GM08714 (cell line): Measurements from ENCODE around the gene ABHD15.

Experiments
- H3K4me3 ChIP-seq: fragments of 200-500 bp; sonication (Bioruptor generic); 2 replicates; pipeline ENCODE4 v1.5.1; 2014; ENCODE audit warnings: mild to moderate bottlenecking, low read length, inconsistent platforms
- ZNF274 ChIP-seq: IDR thresholded peaks from 2 replicates; pipeline ENCODE4 v1.6.1; 2012; ENCODE audit warnings: mild to moderate bottlenecking, low read depth, low read length

Gene ABHD15

DNA sequence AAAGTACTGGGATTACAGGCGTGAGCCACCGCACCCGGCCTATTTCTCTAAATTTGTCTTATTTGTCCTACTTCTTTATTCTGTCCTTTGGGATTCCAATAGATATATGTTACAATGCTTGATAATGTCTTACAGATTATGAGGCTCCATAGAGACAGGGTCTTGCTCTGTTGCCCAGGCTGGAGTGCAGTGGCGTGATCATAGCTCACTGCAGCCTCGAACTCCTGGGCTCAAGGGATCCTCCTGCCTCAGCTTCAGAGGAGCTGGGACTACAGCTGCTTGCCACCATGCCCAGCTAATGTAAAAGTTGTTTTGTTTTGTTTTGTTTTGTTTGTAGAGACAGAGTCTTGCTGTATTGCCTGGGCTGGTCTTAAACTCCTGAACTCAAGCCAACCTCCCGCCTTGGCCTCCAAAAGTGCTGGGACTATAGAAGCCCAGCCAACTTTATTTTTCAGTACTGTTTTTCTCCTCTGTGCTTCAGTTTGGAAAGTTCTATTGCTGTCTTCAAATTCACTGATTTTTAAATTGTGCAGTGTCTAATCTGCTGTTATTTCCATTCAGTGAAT is 36.4 kb upstream of the ABHD15 start:
- TF ChIP-seq ZNF274, result no peak
- H3K4me3 ChIP-seq, result no peak overlapping the region

DNA sequence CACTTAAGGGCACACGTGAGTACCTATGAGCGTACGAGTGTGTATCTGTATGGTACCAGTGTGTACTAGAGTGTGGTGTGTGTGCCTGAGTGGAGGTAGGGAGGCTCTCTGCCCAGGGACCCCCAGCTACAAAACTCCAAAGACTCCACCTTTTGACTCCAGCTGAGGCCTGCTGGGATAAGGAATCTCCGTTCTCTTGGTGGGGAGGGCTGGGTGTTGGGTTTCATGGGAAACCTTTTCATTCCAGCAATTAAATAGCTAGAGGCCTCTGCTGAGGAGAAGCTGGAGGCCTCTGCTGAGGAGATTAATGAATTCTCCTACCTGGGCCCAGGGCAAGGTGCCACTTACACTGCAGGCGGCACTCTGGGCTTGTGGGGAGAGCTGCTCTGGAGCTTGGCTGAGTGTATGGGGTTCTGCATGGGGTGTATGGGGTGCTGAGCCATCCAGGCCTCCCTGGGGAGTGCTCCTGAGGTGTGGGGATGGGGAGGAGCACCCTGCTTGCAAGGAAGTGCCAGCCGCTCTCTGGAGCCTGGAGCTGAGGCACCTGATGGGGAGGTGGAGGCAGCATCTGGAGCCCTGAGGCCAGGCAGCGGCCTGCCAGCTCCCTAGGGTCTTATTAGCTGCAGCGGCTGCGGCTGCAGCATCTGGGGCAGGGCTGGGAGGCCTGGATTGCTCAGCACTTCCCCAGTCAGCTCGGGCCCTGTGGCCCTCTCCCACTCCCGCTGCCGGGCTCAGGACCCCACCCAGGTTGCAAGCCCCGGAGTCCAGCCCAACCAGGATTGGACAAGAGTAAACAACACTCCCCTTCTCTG is 30.7 kb upstream of the ABHD15 start:
- H3K4me3 ChIP-seq, result no peak overlapping the region
- TF ChIP-seq ZNF274, result no peak

DNA sequence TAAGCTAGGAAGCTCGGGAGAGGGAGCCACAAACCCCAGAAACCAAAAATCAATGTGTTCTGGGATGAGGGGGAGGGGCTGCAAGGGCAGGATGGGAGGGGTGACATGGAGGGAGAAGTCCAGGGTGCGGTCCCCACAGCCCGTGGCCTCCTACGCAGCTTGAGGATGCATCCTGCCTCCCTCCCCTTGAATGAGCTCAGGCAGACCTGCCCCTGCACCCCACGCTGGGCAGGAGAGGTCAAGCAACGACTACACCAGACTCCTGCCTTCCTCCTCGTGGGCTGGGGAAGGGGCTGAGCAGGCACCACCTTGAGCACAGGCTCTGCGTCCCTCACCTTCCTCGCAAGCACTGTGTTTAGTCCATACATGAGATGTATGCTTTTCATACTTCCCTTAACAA is 30.0 kb upstream of the ABHD15 start:
- no peak overlapping the region for H3K4me3 ChIP-seq
- TF ChIP-seq ZNF274, result no peak

DNA sequence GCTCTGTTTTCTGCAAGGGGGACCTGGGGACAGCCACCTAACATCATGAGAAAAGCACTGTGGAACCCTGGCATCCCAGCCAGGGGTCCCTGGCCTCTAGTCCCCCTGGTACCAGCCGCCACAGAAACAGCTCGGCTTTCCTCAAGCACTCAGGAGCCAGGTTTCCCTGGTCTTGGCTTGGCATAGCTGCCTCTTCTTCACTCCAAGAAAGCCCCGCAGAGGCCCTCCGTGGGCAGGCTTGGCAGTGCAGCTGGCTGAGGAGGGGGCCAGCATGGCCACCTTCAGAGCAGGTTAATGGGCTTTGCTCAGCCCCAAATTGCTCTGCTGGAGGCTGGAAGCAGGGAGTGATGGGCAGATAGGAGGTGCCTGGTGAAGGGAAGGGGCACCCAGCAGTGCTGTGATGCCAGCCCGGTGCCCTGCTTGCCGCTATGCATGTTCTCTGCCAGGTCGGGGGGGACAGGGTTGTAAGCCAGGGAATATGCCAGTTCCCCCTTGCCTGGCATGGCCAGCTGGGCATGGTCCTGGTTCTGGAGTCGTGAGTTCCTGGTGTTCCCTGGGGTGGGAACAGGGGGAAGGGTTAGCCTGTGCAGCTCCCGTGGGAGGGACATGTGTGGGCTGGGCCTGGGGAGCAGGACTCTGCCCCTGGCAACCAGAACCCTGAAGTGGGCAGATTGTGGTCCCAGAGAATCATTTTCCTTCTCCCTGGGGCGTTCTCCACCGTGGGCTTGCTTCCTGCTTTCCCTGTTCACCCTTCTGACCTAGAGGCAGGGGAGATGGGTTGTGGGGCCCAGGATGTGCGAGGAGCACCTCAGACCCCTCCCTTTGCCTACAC is 29.3 kb upstream of the ABHD15 start:
- H3K4me3 ChIP-seq, result no peak overlapping the region
- no peak for TF ChIP-seq ZNF274

DNA sequence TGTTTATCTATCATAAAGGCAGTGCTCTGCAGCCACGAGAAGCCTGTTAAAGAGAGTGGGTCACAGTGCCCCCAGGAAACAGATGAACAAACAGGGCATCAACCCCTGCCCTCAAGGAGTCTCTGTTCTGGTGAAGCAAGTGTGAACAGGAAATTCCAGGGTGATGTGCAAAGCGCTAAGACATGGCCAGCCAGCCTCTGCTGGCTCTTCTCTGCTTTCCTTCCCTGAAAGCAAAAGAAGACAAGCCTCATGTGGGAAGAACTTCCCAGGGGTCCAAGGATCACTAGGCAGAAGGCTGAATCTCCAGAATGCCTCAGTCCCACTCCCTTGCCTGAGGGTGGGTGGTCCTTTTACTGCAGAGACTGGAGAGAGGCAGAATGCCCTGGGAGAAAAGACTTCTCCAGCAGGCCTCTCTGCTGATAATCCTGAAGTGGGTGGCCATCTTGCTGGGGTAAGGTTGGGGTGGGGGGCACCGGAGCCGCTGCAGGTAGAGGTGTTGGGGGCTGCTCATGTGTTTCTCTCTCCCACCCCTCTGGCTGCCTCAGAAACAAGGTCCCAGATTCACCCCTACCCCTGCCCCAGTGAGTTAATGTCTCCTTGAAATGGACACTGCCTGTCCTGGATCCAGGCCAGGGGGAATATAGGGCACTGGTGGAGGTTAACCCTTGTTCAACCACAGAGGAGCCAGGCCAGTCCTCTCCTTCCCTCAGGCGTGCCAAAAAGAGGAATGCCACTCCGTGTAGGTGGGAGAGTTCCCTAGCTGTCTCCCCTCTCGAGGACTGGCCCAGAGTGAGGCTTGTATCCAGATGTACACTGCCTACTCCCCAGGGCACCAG is 28.5 kb upstream of the ABHD15 start:
- no peak overlapping the region for H3K4me3 ChIP-seq

DNA sequence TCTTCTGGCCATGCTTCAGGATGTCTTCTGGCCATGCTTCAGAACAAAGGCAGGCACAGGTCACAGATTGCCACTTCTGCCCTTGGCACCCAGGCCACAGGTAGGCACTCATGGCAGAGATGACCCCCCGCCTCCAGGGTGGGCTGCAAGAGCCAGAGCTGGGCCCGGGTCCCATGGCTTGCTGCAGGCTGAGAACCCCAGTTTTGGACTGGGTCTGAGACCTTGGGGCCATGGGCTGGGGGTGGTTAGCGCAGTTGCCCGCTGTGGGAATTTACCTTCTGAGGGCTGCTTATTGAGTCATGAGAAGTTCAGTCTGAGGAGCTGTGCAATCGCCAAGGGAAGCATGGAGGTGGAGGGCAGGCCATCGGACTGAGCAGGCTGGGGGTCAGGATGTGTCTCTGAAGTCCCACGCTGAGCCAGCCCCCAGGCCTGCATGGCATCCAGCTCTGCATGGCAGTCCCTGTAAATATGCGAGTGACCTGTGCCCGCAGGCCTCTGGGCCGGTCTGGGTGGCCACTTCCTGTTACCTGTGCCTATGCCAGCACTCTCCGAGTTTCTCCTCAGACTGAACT is 27.8 kb upstream of the ABHD15 start:
- no peak overlapping the region for H3K4me3 ChIP-seq
- TF ChIP-seq ZNF274, result no peak

More for the DNA sequence above, 28.5 kb upstream of the ABHD15 start:
- TF ChIP-seq ZNF274, result no peak

DNA sequence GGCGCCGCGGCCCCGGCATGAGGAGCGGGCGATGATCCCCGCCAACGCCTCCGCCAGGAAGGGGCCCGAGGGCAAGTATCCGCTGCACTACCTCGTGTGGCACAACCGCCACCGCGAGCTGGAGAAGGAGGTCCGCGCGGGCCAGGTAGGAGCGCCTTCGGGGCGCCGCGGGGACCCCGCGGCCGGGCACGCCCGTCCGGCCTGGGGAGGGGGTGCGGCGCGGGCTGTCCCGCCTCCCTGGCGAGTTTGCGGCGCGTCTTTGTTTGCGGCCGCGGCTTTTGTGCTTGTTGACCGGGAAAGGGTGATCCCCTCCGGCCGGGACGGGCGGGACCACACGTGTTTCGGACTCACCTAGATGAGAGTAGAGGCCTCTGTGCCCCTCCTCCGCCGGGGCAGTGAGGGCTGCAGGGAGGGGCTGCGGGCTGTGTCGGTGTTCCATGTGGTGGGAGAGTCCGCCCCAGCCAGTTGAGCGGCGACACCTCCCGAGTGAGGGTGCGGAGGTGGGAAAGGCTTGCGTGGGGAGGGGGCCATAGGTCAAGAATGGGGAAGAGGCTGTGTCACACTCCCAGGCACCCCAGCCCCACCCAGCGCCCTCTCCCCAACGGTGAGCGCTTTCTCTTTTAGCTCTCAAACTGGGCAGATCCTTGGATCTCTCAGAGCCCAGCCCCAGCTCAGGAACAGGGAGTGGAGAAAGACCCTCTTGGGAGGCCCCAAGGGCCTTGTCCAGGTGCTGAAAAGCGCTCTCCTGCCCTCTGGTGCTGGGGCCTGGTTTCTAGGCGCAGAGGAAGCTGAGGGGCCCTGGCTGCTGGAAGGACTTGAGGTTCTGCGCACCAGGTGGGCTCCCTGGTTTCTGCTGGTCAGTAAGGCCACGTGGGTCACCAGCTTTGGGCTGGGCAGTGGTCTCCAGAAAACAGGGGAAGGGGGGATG is 27.0 kb upstream of the ABHD15 start:
- H3K4me3 ChIP-seq, result peak overlapping the region; percentile 56; the same call in 1 of the 2 replicates
- no peak for TF ChIP-seq ZNF274

DNA sequence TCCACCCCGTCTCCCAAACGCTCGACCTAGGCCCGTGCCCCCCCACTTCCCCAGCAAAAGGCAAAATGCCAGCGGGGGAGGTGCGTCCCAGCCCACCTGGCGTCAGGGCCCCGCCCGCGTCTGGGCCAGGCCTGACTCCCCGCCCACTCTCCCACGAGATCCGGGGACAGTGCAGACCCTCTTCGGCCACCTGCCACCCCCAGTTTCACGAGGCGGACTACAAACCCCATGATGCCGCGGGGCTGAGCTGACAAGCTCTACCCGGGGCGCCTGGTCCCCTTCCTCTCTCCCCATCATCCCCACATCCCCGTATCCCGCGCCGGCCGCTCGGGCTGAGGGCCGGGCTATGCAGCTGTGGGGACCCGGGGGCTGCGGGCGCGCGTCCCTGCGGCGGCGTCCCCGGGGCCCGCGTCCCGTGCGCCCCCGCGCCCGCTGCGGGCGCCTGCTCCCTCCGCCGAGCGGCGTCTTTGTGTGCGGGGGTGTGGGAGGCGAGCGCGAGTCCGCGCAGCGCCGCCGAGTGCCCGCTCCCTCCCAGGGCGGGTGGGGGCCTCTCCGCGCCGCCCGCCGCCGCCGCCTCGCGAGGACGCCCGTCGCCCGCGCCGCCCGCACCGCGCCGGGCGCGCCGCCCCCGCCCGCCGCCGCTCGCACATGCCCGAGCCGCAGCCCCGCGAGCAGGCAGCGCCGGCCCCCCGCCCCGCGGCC is 26.2 kb upstream of the ABHD15 start, which contains the start of gene ANKRD13B:
TSS of gene ANKRD13B (plus strand) at position 283 of the 702 bp plus-strand sequence. CDS start 490 bp downstream, outside the sequence.
- no peak for TF ChIP-seq ZNF274
- H3K4me3 ChIP-seq, result peak within 1 kb of the TSS; percentile 64; the same call in 1 of the 2 replicates

DNA sequence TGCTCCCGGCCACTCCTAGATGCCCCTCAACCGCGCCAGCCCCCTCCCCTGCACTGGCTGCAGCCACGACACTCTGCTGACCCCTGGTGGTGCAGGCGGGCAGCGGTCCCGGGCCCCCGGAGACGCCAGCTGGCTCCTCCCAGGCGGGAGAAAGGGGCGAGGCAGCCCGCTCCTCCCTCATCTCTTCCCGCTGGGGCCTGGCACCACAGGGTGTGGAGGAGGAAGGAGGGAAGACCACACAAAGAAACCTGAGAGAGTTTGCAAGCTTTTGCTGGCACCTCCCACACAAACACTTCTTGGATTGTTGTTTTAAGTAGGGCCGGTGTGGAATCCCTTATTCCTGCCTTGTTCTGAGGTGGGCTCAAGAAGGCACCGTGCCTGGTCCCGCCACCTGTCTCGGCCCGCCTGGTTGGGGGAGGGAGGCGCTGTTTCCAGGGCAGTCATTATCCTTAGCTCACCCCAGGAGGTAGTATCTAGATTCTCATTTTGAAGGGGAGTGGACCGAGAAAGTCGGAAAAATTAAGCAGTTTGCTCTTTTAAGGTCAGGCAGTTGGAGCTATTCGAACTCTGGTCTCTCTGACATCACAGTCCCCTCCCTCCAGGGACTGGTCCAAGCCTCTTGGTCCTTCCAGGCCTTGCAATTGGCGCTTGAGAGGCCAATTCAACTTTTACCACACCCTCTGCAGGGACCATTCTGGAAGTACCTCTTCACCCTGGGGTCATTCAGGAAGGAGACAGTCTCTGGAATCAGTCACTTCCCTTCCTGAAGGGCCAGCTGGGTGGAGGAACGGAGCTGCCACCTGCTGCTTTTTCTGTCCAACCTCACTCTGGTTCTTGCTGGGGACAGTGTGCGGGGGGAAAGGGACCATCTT is 25.1 kb upstream of the ABHD15 start:
- no peak overlapping the region for H3K4me3 ChIP-seq

DNA sequence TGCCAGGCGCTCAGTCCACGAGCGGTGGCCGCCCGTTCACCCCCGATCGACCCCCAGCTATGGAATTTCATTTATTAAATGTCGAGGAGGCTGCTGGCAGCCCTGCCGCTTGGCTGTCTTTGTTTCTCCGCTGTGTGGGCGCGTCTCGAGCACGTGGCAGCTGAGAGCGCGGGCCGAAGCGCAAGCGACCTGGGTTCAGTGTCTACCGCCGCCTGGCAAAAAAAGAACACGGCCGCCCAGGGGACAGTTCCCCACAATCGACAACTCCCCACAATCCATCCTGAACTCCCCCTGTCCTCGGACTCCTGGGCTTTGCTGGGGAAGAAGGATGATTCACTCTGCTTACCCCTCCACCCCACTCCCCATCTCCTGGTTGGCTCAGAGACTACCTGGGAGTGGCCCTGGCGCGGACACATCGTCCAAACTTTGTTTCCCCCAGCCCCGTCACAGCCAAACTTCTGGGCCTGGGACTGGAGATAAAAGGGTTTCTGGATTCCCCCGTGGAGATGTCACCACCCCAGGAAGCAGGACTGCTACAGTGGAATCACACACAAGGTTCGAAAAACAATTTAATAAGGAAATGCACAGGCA is 24.4 kb upstream of the ABHD15 start:
- H3K4me3 ChIP-seq, result no peak overlapping the region

More for the DNA sequence above, 25.1 kb upstream of the ABHD15 start:
- TF ChIP-seq ZNF274, result no peak

DNA sequence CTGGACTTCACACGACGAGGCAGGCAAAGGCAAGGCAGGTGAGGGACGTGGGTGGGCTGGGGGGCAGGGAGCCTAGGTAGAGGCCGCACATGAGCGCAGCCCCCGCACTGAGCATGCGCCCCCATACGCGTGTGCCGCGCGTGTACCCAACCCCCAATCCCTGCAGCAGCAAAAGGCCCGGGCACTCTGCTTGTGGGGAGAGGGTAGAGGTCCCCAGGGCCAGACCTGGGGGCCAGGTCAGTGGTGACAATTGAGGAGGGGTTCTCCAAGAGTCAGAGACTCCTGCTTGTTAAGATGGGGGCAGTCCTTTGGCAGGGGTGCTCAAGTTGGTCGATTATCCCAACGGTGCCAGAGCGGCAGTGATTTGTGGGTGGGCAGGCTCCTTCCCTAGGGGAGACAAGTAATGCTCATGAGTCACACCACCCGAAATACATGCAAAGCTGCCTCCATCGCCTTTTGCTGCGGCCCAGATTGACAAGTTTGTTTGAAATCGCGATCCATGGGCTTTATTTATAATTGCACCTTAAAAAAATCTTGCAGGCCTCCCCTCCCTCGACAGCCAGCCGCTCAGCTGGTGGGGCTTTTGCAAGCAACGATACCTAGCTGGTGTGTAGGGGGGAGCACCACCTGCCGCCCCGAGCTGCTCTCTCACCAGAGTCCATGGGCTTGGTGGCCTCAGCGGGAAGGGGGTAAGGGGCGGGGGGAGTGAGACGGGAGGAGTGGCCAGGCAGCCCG is 23.7 kb upstream of the ABHD15 start:
- H3K4me3 ChIP-seq, result no peak overlapping the region; the same call in 1 of the 2 replicates
- no peak for TF ChIP-seq ZNF274

More for the DNA sequence above, 24.4 kb upstream of the ABHD15 start:
- TF ChIP-seq ZNF274, result no peak
